Motor neuron (in vitro differentiated cells): ENCODE results near the gene THSD4. TPM values are rescaled to one million over a fixed set of nuclear protein-coding genes. Genes with fewer than 3 reads are reported as not detected.
A peak's percentile ranks its signal among the peaks of the same experiment; 100 is the strongest.
"Not testable (repeated sequence)": the region's sequence is repeated elsewhere in the genome, so short reads cannot be mapped to it uniquely, and the experiment has no call there.

Experiments
- ATAC-seq, 8 experiments: fragments of 200-7000 bp; cut with Tn5 transposase; replicated peaks in 6 of 8; 2 replicates each; pipeline ENCODE4 v1.8.0; 2021; ENCODE audit warnings: mild to moderate bottlenecking in 8 of 8, moderate library complexity in 8 of 8
- H3K27ac ChIP-seq, 2 donors: fragments of 250-450 bp; sonication (Bioruptor Pico); 2 replicates each; pipeline ENCODE4 v1.9.0; 2021; ENCODE audit warnings: antibody characterized with exemption in 2 of 2, mild to moderate bottlenecking in 2 of 2, moderate library complexity in 1 of 2
- H3K4me1 ChIP-seq, 2 donors: fragments of 250-450 bp; sonication (Bioruptor Pico); replicated peaks in 1 of 2; 2 replicates each; pipeline ENCODE4 v1.6.1; 2021; ENCODE audit warnings: antibody characterized with exemption in 2 of 2, mild to moderate bottlenecking in 2 of 2, moderate library complexity in 1 of 2
- H3K4me3 ChIP-seq, 5 donors: fragments of 250-450 bp; sonication (Bioruptor Pico); 2 replicates each; pipeline ENCODE4 v1.9.0; 2021; ENCODE audit warnings: antibody characterized with exemption in 5 of 5, mild to moderate bottlenecking in 5 of 5, moderate library complexity in 4 of 5
- WGBS, 10 experiments: fragments of 450-650 bp; shearing (Covaris generic); methylation state at CpG; one replicate each; pipeline ENCODE4 v1.0.0; 2022; 5-methylcytosine and 5-hydroxymethylcytosine counted together
- in situ Hi-C, 9 experiments: fragments of 400-800 bp; cut with MboI; loops; one replicate each; pipeline ENCODE4 v1.15.0; 2021; ENCODE audit warnings: low sequenced_read_pairs in 9 of 9, low pct_unique_long_range_greater_than_20kb in 2 of 9; ENCODE audit not compliant: unreplicated experiment in 9 of 9
- total RNA-seq, 8 experiments: library from RNA; unstranded; fragments of 300-600 nt; gene quantifications; 2 replicates each; pipeline versions ENCODE4 v1.2.3 to v1.2.4, GENCODE V29; 2022

Gene THSD4
- total RNA-seq, 8 experiments from 2014 or later, result 1.3 to 28.4 (median 6.7) TPM

GRCh38 chr15:71313806-71314205 lies 198.5 kb downstream of the THSD4 start:
- in situ Hi-C loops, result no loop called here
- no peak for ATAC-seq

GRCh38 chr15:71314956-71315537 lies 199.8 kb downstream of the THSD4 start:
- Histone ChIP-seq H3K4me1 (no peaks in the 10 kb centered on the region), H3K4me3 (no peak overlapping the region), H3K27ac (no peak overlapping the region)
- ATAC-seq, result no peak
- WGBS, 10 experiments, result 0 to 100% (median 44%) methylated on average over 1 to 2 of the region's 2 CpGs; no CpG with 5 or more reads in 6 of the 10 experiments
- in situ Hi-C loops, result no loop called here

More at GRCh38 chr15:71313806-71314205, 198.5 kb downstream of the THSD4 start:
- H3K4me1 ChIP-seq, result no peaks in the 10 kb centered on the region
- H3K27ac ChIP-seq, result no peak overlapping the region
- 65 to 83% (median 75%) methylated on average over 1 to 3 of the region's 3 CpGs; no CpG with 5 or more reads in 4 of the 10 experiments for WGBS, 10 experiments
- no peak overlapping the region for H3K4me3 ChIP-seq

- WGBS, 10 experiments, result 80 to 100% (median 92%) methylated on average over 1 of the region's 1 CpG; no CpG with 5 or more reads in 4 of the 10 experiments
- Histone ChIP-seq H3K4me1 (no peaks in the 10 kb centered on the region), H3K27ac (no peak overlapping the region), H3K4me3 (no peak overlapping the region)
- in situ Hi-C loops, result no loop called here
- no peak for ATAC-seq
These were observed 201.6 kb downstream of the THSD4 start for GRCh38 chr15:71316911-71317310.

DNA sequence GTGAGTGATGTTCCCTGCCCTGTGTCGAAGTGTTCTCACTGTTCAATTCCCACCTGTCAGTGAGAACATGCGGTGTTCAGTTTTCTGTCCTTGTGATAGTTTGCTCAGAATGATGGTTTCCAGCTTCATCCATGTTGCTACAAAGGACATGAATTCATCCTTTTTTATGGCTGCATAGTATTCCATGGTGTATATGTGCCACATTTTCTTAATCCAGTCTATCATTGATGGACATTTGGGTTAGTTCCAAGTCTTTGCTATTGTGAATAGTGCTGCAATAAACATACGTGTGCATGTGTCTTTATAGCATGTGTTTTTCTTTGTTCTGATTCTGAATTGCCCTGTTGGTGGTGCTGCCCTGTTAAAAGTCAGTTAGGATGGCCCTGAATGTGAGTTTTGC lies 204.2 kb downstream of the THSD4 start:
- 100% methylated on average over 1 of the region's 3 CpGs; no CpG with 5 or more reads in 7 of the 10 experiments for WGBS, 10 experiments
- ATAC-seq, H3K27ac ChIP-seq, H3K4me3 ChIP-seq, in situ Hi-C loops, H3K4me1 ChIP-seq: not testable (repeated sequence)

- Histone ChIP-seq H3K4me3 (no peak overlapping the region), H3K27ac (no peak overlapping the region), H3K4me1 (no peaks in the 10 kb centered on the region)
- WGBS, 10 experiments, result 59 to 95% (median 83%) methylated on average over 1 to 3 of the region's 3 CpGs; no CpG with 5 or more reads in 1 of the 10 experiments
- in situ Hi-C loops, result no loop called here
- no peak for ATAC-seq
These were observed 204.7 kb downstream of the THSD4 start for GRCh38 chr15:71319935-71320334.

- H3K27ac ChIP-seq, result no peak overlapping the region
- no peak for ATAC-seq
- in situ Hi-C loops, result no loop called here
- WGBS, 10 experiments, result 80 to 100% (median 95%) methylated on average over 1 to 4 of the region's 4 CpGs; no CpG with 5 or more reads in 3 of the 10 experiments
- H3K4me1 ChIP-seq, result peaks cover 0 to 2% of the 10 kb centered on the region in 2 donors
- H3K4me3 ChIP-seq, result no peak overlapping the region
These were observed 207.8 kb downstream of the THSD4 start for GRCh38 chr15:71323082-71323481.

- in situ Hi-C loops, result no loop called here
- H3K27ac ChIP-seq, result no peak overlapping the region
- no peak overlapping the region for H3K4me3 ChIP-seq
- 17 to 100% (median 84%) methylated on average over 1 of the region's 2 CpGs; no CpG with 5 or more reads in 4 of the 10 experiments for WGBS, 10 experiments
- no peak for ATAC-seq
- peaks cover 0 to 4% of the 10 kb centered on the region in 2 donors for H3K4me1 ChIP-seq
These were observed 208.3 kb downstream of the THSD4 start for GRCh38 chr15:71323584-71323983.

GRCh38 chr15:71325481-71325880 lies 210.2 kb downstream of the THSD4 start:
- Histone ChIP-seq H3K4me3 (no peak overlapping the region), H3K27ac (no peak overlapping the region), H3K4me1 (peaks cover 4 to 8% of the 10 kb centered on the region in 2 donors)
- in situ Hi-C loops, result no loop called here
- peak in 1 of 8 experiments; percentile 18 for ATAC-seq
- 0 to 100% (median 88%) methylated on average over 1 of the region's 1 CpG; no CpG with 5 or more reads in 6 of the 10 experiments for WGBS, 10 experiments

GRCh38 chr15:71328453-71328852 lies 213.2 kb downstream of the THSD4 start:
- no peak for ATAC-seq
- 67 to 92% (median 78%) methylated on average over 1 to 3 of the region's 3 CpGs; no CpG with 5 or more reads in 1 of the 10 experiments for WGBS, 10 experiments
- H3K27ac ChIP-seq, result no peak overlapping the region
- no peak overlapping the region for H3K4me3 ChIP-seq
- peaks cover 15 to 16% of the 10 kb centered on the region in 2 donors for H3K4me1 ChIP-seq
- in situ Hi-C loops, result no loop called here

DNA sequence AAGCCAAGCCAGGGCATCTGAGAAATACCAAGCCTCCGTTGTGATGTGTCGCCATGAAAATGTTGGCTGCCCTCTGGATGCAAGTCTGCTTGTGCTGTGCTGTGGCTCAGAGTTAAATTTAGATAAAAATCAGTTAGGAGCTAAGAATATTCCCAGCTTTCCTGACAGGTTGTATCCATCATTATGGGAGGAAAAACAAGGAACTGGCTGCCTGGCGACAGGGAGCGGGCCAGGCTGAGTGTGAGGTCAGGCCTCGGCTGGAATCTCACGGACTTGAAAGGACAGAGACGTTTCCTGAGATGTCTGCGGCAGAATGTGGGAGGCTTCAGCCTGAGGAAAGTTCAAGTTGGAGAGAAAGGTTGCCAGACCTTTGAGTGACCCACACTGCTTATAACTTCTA lies 213.8 kb downstream of the THSD4 start:
- Histone ChIP-seq H3K4me1 (peaks cover 15 to 16% of the 10 kb centered on the region in 2 donors), H3K4me3 (no peak overlapping the region), H3K27ac (no peak overlapping the region)
- in situ Hi-C loops, result no loop called here
- peak in 1 of 8 experiments; percentile 41 for ATAC-seq
- 75 to 100% (median 86%) methylated on average over 1 to 8 of the region's 8 CpGs; no CpG with 5 or more reads in 1 of the 10 experiments for WGBS, 10 experiments

DNA sequence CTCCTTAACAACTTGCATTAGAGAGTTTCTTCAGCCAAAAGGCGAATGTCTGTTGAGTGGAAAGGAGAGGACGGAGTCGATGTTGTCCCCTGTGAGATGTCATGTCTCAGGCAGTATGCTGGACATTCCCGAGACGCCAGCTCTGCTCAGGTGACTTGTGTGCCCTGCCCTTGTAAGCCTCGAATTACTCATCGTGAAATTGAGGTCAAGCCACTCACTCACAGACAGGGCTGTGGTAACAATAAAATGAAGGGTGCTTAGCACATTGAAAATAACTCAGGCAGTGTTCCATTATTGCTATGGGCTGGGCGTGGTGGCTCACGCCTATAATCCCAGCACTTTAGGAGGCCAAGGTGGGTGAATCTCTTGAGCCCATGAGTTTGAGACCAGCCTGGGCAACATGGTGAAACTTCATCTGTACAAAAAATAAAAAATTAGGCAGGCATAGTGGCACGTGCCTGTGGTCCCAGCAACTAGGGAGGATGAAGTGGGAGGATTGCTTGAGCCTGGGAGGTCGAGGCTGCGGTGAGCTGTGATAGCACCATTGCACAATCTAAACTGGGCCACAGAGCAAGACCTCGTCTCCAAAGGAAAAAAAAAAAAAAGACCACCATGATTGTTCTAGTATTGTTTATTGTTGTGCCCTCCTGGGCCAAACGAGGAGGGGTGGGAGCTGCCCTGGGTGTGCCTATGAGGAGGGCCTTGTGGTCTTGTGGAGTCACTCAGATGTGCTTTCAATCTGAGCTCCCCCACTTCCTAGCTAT lies 214.4 kb downstream of the THSD4 start:
- Histone ChIP-seq H3K4me1 (peaks cover 15 to 16% of the 10 kb centered on the region in 2 donors), H3K4me3 (no peak overlapping the region), H3K27ac (no peak overlapping the region)
- in situ Hi-C loops, result no loop called here
- WGBS, 10 experiments, result 42 to 100% (median 79%) methylated on average over 2 to 13 of the region's 14 CpGs; no CpG with 5 or more reads in 2 of the 10 experiments
- ATAC-seq, result peak in 5 of 8 experiments; percentile 33 to 61 (median 53)

DNA sequence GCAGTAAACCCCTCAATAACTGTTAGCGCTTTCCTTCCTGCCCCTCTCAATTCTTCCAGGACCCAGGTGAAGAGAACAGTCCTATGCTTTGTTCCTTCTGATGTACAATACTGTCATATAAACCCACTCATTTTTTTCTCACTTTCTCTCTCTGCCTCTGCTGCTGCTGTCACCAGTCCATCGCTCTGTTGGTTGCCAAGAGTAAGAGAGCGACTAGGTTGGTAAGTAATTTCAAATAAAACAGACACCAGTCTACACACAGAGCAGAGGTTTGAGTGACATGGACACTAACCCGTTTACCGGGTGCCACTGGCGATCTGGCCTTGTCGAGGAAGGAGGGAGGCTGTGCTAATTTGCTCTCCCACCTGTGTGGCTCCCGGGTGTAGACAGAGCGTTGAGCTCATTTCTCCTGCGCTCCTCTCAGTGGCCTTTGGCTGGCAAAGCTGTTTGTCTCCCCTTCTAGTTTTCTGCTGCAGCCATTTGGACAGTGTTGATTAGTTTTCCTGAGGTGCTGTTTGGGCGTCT lies 215.4 kb downstream of the THSD4 start:
- no peak for ATAC-seq

GRCh38 chr15:71331173-71331572 lies 215.9 kb downstream of the THSD4 start:
- WGBS, 10 experiments, result 83 to 100% (median 93%) methylated on average over 1 to 4 of the region's 4 CpGs; no CpG with 5 or more reads in 3 of the 10 experiments
- no peak for ATAC-seq
- Histone ChIP-seq H3K4me3 (no peak overlapping the region), H3K27ac (no peak overlapping the region), H3K4me1 (peaks cover 16 to 17% of the 10 kb centered on the region in 2 donors)
- in situ Hi-C loops, result no loop called here

More for the DNA sequence above, 215.4 kb downstream of the THSD4 start:
- no peak overlapping the region for H3K4me3 ChIP-seq
- H3K27ac ChIP-seq, result no peak overlapping the region
- 82 to 100% (median 98%) methylated on average over 1 to 6 of the region's 11 CpGs; no CpG with 5 or more reads in 2 of the 10 experiments for WGBS, 10 experiments
- H3K4me1 ChIP-seq, result peaks cover 15 to 16% of the 10 kb centered on the region in 2 donors
- in situ Hi-C loops, result no loop called here
